Mucosa of stomach (tissue), 1 donor: Measurements from ENCODE around the gene ZNF385A.
A peak's percentile ranks its signal among the peaks of the same experiment; 100 is the strongest.

Experiments
- H3K27me3 ChIP-seq: one replicate; pipeline ENCODE4 v1.7.0; 2013; ENCODE audit warnings: mild to moderate bottlenecking, low read length; ENCODE audit not compliant: control insufficient read depth, insufficient read depth
- H3K36me3 ChIP-seq: one replicate; pipeline ENCODE4 v1.7.0; 2013; ENCODE audit warnings: low read length; ENCODE audit not compliant: control insufficient read depth, insufficient read depth
- H3K4me1 ChIP-seq: one replicate; pipeline ENCODE4 v1.7.0; 2013; ENCODE audit warnings: mild to moderate bottlenecking, low read length; ENCODE audit not compliant: control insufficient read depth, insufficient read depth
- H3K4me3 ChIP-seq: one replicate; pipeline ENCODE4 v1.7.0; 2013; ENCODE audit warnings: low read length
- H3K9ac ChIP-seq: one replicate; pipeline ENCODE4 v1.7.0; 2013; ENCODE audit warnings: mild to moderate bottlenecking, low read length, moderate library complexity
- H3K9me3 ChIP-seq: one replicate; pipeline ENCODE4 v1.7.0; 2013; ENCODE audit warnings: mild to moderate bottlenecking, low read length, moderate library complexity; ENCODE audit not compliant: control insufficient read depth
- donor health status: Pancreatic carcinoma.

Gene ZNF385A

GRCh38 chr12:54421879-54422250 lies 37.3 kb upstream of the ZNF385A start:
- H3K4me1 ChIP-seq = peaks cover 24% of the 10 kb centered on the region
- H3K9me3 ChIP-seq = no peaks in the 10 kb centered on the region
- no peaks in the 10 kb centered on the region for H3K36me3 ChIP-seq
- peaks cover 51% of the 10 kb centered on the region for H3K27me3 ChIP-seq
- H3K9ac ChIP-seq = no peak overlapping the region
- H3K4me3 ChIP-seq = no peak overlapping the region

GRCh38 chr12:54421175-54421878 lies 36.8 kb upstream of the ZNF385A start:
- H3K36me3 ChIP-seq = no peaks in the 10 kb centered on the region
- peaks cover 51% of the 10 kb centered on the region for H3K27me3 ChIP-seq
- no peaks in the 10 kb centered on the region for H3K9me3 ChIP-seq
- peaks cover 24% of the 10 kb centered on the region for H3K4me1 ChIP-seq
- H3K9ac ChIP-seq = no peak overlapping the region
- H3K4me3 ChIP-seq = no peak overlapping the region

GRCh38 chr12:54420766-54421144 lies 36.2 kb upstream of the ZNF385A start:
- Histone ChIP-seq H3K4me1 (peaks cover 24% of the 10 kb centered on the region), H3K9ac (peak overlapping the region; percentile 13), H3K4me3 (no peak overlapping the region), H3K9me3 (no peaks in the 10 kb centered on the region), H3K36me3 (no peaks in the 10 kb centered on the region), H3K27me3 (peaks cover 51% of the 10 kb centered on the region)

GRCh38 chr12:54419088-54419887 lies 34.8 kb upstream of the ZNF385A start, which contains the start of gene ITGA5:
Gene ITGA5 (minus strand): TSS chr12:54419266. CDS start chr12:54419198, 68 bp downstream.
- no peaks in the 10 kb centered on the region for H3K9me3 ChIP-seq
- H3K4me3 ChIP-seq = peak within 1 kb of the TSS; percentile 41
- peaks cover 30% of the 10 kb centered on the region for H3K4me1 ChIP-seq
- H3K27me3 ChIP-seq = peaks cover 51% of the 10 kb centered on the region
- H3K36me3 ChIP-seq = no peaks in the 10 kb centered on the region
- H3K9ac ChIP-seq = peak within 1 kb of the TSS; percentile 78

GRCh38 chr12:54418441-54419087 lies 34.0 kb upstream of the ZNF385A start:
- H3K4me1 ChIP-seq = peaks cover 36% of the 10 kb centered on the region
- peak overlapping the region; percentile 41 for H3K4me3 ChIP-seq
- peaks cover 51% of the 10 kb centered on the region for H3K27me3 ChIP-seq
- no peaks in the 10 kb centered on the region for H3K9me3 ChIP-seq
- H3K9ac ChIP-seq = peak overlapping the region; percentile 78
- H3K36me3 ChIP-seq = no peaks in the 10 kb centered on the region

- H3K27me3 ChIP-seq = peaks cover 47% of the 10 kb centered on the region
- peaks cover 36% of the 10 kb centered on the region for H3K4me1 ChIP-seq
- no peaks in the 10 kb centered on the region for H3K36me3 ChIP-seq
- peak overlapping the region; percentile 35 for H3K4me3 ChIP-seq
- H3K9ac ChIP-seq = peak overlapping the region; percentile 78
- no peaks in the 10 kb centered on the region for H3K9me3 ChIP-seq
Observed at GRCh38 chr12:54417712-54418440, 33.3 kb upstream of the ZNF385A start.

- no peak overlapping the region for H3K4me3 ChIP-seq
- H3K4me1 ChIP-seq = peaks cover 41% of the 10 kb centered on the region
- H3K36me3 ChIP-seq = no peaks in the 10 kb centered on the region
- H3K9me3 ChIP-seq = no peaks in the 10 kb centered on the region
- peak overlapping the region; percentile 78 for H3K9ac ChIP-seq
- peaks cover 40% of the 10 kb centered on the region for H3K27me3 ChIP-seq
Observed at GRCh38 chr12:54416687-54417603, 32.4 kb upstream of the ZNF385A start.

- Histone ChIP-seq H3K9ac (no peak overlapping the region), H3K4me3 (no peak overlapping the region), H3K36me3 (no peaks in the 10 kb centered on the region), H3K4me1 (peaks cover 35% of the 10 kb centered on the region), H3K9me3 (no peaks in the 10 kb centered on the region), H3K27me3 (peaks cover 27% of the 10 kb centered on the region)
Observed at GRCh38 chr12:54415221-54415929, 30.8 kb upstream of the ZNF385A start.

- Histone ChIP-seq H3K9ac (peak overlapping the region; percentile 37), H3K27me3 (peaks cover 9% of the 10 kb centered on the region), H3K9me3 (no peaks in the 10 kb centered on the region), H3K4me1 (peaks cover 21% of the 10 kb centered on the region), H3K36me3 (no peaks in the 10 kb centered on the region), H3K4me3 (no peak overlapping the region)
Observed at GRCh38 chr12:54413284-54414190, 29.0 kb upstream of the ZNF385A start.

- Histone ChIP-seq H3K4me1 (peaks cover 21% of the 10 kb centered on the region), H3K27me3 (peaks cover 3% of the 10 kb centered on the region), H3K36me3 (no peaks in the 10 kb centered on the region), H3K9me3 (no peaks in the 10 kb centered on the region), H3K9ac (no peak overlapping the region), H3K4me3 (no peak overlapping the region)
Observed at GRCh38 chr12:54412786-54413185, 28.3 kb upstream of the ZNF385A start.
